Endothelial cell of umbilical vein (primary cell): ENCODE results near the gene TAOK1.

Experiments
- CTCF ChIP-seq, 2 donors: IDR thresholded peaks; 1 replicate in 1 of 2; 2 replicates in 1 of 2; pipeline ENCODE4 v1.5.1; 2011; ENCODE audit warnings: low read length in 2 of 2, mild to moderate bottlenecking in 2 of 2, moderate library complexity in 2 of 2, control low read depth in 1 of 2, inconsistent platforms in 1 of 2, low read depth in 1 of 2; ENCODE audit not compliant: insufficient read depth in 1 of 2; ENCODE audit errors: extremely low read depth in 1 of 2
- EZH2 ChIP-seq: IDR thresholded peaks from 2 replicates; pipeline ENCODE4 v1.6.1; 2012; ENCODE audit warnings: borderline replicate concordance, low read depth, mild to moderate bottlenecking, moderate library complexity, low read length, inconsistent platforms; ENCODE audit not compliant: severe bottlenecking
- FOS ChIP-seq: IDR thresholded peaks from 2 replicates; pipeline ENCODE4 v1.6.1; 2011; ENCODE audit warnings: mild to moderate bottlenecking, low read length, moderate library complexity, borderline replicate concordance; ENCODE audit not compliant: insufficient read depth
- GATA2 ChIP-seq: IDR thresholded peaks from 2 replicates; pipeline ENCODE4 v1.7.0; 2011; ENCODE audit warnings: low read depth, mild to moderate bottlenecking, moderate library complexity, mixed read lengths, low read length; ENCODE audit not compliant: insufficient read length, insufficient read depth
- JUN ChIP-seq: IDR thresholded peaks from 2 replicates; pipeline ENCODE4 v1.6.1; 2011; ENCODE audit warnings: borderline replicate concordance, low read depth; ENCODE audit not compliant: insufficient read length, insufficient read depth
- MAX ChIP-seq: IDR thresholded peaks from 2 replicates; pipeline ENCODE4 v1.6.1; 2011; ENCODE audit not compliant: insufficient read depth, insufficient read length
- MYC ChIP-seq: IDR thresholded peaks from one replicate; pipeline ENCODE4 v1.6.1; 2011; ENCODE audit warnings: mild to moderate bottlenecking, low read depth, low read length
- POLR2A ChIP-seq: IDR thresholded peaks from 2 replicates; pipeline ENCODE4 v1.6.1; 2012; ENCODE audit warnings: low read depth, mild to moderate bottlenecking, control low read depth, low read length
- POLR2AphosphoS5 ChIP-seq: IDR thresholded peaks from 2 replicates; pipeline ENCODE4 v1.6.1; 2012; ENCODE audit warnings: low read depth, mild to moderate bottlenecking, control low read depth, low read length, moderate library complexity; ENCODE audit not compliant: insufficient read depth

GRCh38 chr17:29578626-29579485 is 188.7 kb downstream of the TAOK1 start:
- no peak for TF ChIP-seq EZH2
- no peak for TF ChIP-seq FOS
- TF ChIP-seq CTCF (IDR thresholded peaks at IDR 0.05; ENCODE audit: extremely low read depth in 1 of 2, insufficient read depth in 1 of 2, low read depth in 1 of 2, low read length in 2 of 2): no peak
- no peak for TF ChIP-seq JUN
- no peak for TF ChIP-seq POLR2A
- no peak for TF ChIP-seq POLR2AphosphoS5
- no peak for TF ChIP-seq GATA2
- TF ChIP-seq MAX: no peak
- no peak for TF ChIP-seq MYC
